Lower leg skin (tissue), 3 donors: ENCODE measurements around the gene MCM9.

Experiments
- CTCF ChIP-seq, 3 donors: fragments of 450-650 bp; IDR thresholded peaks; one replicate each; pipeline ENCODE4 v1.5.1; 2016; ENCODE audit warnings: antibody characterized with exemption in 3 of 3, mild to moderate bottlenecking in 3 of 3, moderate library complexity in 2 of 3
- POLR2A ChIP-seq, 2 donors: fragments of 450-650 bp; IDR thresholded peaks; one replicate each; pipeline ENCODE4 v1.6.1; 2016 to 2017; ENCODE audit warnings: antibody characterized with exemption in 2 of 2, mild to moderate bottlenecking in 1 of 2, moderate library complexity in 1 of 2

GRCh38 chr6:118913161-118913560 lies 21.8 kb downstream of the MCM9 start:
- TF ChIP-seq CTCF (IDR thresholded peaks at IDR 0.05) (no peak), POLR2A (IDR thresholded peaks at IDR 0.05) (no peak)
